Measurements from ENCODE around the gene SPECC1L.

SPECC1L gene

GRCh38 chr22:24322522-24322921, 51.9 kb downstream of the SPECC1L start:
- no peak for DNase-seq (ENCODE audit: low read depth in 2 of 2)

DNA sequence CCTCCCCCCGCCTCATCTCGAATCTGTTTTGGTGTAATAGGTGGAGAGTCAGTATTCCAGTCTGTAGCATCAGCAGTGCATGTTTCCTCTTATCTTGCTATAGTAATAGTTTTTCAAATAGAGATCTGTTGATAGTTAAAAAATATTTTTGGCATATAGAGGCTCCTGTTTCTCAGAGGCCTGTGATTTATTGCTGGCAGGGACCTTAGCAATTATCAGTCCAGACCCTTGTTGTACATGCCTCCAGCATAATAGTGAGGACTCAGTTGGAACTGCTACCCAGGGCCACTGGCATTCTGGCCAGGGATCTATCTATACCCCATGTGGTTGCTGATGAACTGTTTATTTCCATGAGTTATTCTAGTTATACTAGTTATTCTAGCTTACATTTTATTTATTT, 52.6 kb downstream of the SPECC1L start:
- DNase-seq (ENCODE audit: low read depth in 2 of 2), result no peak

- DNase-seq (ENCODE audit: low read depth in 2 of 2), result no peak
Observed at GRCh38 chr22:24323695-24324094, 53.1 kb downstream of the SPECC1L start.

DNA sequence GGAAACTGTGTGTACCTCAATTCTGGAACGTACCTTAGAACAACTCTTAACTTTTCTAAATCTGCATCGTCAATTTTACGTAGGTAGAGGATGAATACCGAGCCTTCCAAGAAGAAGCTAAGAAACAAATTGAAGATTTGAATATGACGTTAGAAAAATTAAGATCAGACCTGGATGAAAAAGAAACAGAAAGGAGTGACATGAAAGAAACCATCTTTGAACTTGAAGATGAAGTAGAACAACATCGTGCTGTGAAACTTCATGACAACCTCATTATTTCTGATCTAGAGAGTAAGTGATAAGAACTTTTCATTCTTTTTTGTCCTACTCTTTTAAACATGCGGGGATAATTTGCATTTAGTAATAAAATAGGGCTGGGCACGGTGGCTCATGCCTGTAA, 53.5 kb downstream of the SPECC1L start:
- no peak for DNase-seq (ENCODE audit: low read depth in 2 of 2)

GRCh38 chr22:24325105-24325757, 54.6 kb downstream of the SPECC1L start:
- no peak for DNase-seq (ENCODE audit: low read depth in 2 of 2)

GRCh38 chr22:24326266-24326665, 55.6 kb downstream of the SPECC1L start:
- no peak for DNase-seq (ENCODE audit: low read depth in 2 of 2)

- DNase-seq (ENCODE audit: low read depth in 2 of 2), result no peak
Observed at GRCh38 chr22:24327832-24328231, 57.2 kb downstream of the SPECC1L start.

DNA sequence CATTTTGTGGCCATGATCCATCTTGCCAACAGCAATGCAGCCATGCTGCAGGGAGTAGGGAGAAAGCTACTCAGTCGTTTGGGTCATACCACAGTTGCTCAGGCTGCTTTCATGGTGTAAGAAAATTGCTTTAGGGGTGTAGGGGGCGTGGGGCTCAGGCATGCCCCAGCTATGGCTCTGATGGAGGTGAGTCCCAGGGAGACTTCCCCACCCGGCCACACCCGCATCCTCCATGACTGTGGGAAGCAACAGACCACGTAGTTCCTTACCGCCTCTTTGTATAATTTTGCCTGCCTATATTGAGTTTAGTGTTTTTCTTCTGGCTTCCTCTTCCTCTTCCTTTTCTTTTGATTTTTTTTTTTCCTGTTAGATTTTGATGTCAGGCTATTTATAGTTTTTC, 58.8 kb downstream of the SPECC1L start:
- no peak for DNase-seq (ENCODE audit: low read depth in 2 of 2)

GRCh38 chr22:24330636-24331035, 60.0 kb downstream of the SPECC1L start:
- no peak for DNase-seq (ENCODE audit: low read depth in 2 of 2)

DNA sequence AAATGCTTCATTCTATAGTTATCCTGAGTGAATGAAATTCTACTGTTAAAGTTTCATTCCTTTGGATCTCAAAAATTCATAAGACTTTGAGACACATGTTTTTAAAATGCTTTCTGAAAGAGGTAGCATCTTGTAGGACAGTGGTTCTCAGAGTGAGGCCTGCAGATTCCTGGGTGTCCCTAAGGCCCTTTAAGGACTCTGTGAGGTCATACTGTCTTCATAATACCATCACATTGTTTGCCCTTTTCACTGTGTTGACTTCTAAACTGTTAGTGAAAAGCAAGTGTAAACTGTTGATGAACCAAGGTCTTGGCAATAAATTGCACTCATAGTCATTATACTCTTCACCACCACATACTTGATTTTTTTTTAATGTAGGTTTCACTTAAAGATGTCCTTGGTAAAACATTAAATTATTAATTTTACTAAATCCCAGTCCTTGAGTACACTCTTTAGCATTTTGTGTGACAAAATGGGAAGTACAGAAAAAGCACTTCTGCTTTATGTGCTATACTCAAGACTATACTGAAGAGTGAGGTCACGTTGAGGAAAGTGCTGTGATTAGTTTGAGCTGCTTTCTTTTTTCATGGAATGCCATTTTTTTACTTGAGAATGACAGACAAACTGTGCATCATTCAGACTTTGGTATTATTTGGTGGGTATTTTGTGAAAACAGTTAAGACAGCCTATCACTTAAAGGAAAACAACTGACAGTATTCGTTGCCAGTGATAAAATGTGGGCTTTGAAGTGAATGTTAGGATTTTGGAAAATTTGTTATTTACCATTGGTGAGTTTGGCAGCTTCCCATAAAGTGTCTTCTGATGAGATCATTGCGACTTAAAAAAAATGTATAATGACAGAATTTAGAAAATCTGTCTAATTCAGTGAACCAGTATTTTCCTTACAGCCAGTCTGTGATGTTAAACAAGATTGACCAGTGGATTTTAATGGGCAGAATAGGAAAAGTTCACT, 61.1 kb downstream of the SPECC1L start:
- no peak for DNase-seq (ENCODE audit: low read depth in 2 of 2)

DNA sequence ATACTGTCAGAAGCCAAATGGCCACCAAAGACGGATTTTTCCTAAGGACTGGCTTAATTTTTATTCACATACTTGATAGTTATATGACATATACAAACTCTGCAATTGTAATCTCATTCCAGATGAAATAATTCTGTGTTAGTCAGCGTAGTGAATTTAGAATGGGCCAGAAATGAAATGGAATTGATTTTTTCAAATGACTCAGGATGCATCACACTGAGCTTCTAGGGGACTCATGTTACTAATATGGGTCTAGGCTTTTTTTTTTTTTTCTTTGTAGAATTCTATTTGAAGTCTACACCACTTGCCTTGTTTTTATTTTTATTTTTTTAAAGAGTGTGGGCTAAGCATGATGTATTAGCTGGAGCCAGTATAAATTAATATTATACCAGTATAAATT, 62.7 kb downstream of the SPECC1L start:
- no peak for DNase-seq (ENCODE audit: low read depth in 2 of 2)

DNA sequence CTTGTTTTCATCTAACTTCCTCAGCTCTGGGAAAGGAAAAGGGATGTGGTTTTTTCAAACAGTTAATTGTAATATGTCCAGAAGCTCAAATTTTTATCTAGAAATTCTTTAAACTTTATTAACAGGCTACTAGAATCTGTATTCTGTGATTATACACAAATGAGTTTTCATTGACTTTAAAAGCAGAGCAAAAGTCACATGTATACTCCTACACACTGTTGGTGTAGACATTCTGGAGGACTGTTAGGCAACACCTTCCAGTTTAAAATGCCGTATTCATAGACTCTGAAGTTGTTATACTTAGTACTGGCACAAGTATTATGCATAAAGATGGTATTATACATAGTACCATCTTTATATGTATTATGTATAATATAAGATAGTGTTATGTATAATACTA, 64.9 kb downstream of the SPECC1L start:
- DNase-seq (ENCODE audit: low read depth in 2 of 2), result no peak

- no peak for DNase-seq (ENCODE audit: low read depth in 2 of 2)
Observed at GRCh38 chr22:24337894-24338645, 67.4 kb downstream of the SPECC1L start.

GRCh38 chr22:24338726-24339451, 68.3 kb downstream of the SPECC1L start:
- no peak for DNase-seq (ENCODE audit: low read depth in 2 of 2)

- no peak for DNase-seq (ENCODE audit: low read depth in 2 of 2)
Observed at GRCh38 chr22:24339452-24339747, 68.8 kb downstream of the SPECC1L start.

DNA sequence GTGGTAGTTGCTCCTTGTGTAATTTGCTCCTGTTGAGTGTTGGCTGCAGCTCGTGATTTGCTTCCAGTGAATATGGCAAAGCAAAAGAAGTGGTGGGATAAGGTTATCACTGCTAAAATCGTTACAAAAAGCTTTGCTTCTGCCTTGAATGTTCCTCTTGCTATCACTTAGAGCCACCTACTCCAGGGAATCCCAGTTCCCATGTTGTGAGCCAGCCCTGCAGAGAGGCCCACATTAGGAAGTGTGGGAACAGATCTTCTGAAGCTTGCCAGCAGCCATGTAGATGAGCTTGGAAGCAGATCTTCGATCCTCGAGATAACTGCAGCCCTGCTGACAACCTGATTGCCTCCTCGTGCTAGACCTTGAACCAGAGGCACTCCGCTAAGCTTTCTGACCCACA, 71.0 kb downstream of the SPECC1L start:
- no peak for DNase-seq (ENCODE audit: low read depth in 2 of 2)

DNA sequence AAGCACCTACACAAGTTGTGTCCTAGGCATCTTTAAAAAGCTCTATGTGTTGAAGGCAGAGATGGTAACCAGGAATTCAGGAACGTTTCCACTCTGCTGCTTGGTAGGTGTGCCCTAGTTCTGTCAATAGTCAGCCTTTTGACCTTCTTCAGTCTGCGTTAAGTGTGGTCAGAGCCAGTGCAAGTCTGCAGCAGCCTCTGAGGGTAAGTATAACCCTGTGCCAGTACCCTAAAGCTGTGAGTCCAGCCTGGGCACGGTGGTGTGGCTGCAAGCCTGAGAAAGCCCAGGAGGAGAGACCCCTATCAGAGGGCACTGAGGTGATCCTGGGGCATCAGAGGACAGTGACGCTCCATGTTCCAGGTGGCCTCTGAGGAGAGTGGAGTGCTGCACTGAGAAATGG, 80.0 kb downstream of the SPECC1L start:
- no peak for DNase-seq (ENCODE audit: low read depth in 2 of 2)

DNA sequence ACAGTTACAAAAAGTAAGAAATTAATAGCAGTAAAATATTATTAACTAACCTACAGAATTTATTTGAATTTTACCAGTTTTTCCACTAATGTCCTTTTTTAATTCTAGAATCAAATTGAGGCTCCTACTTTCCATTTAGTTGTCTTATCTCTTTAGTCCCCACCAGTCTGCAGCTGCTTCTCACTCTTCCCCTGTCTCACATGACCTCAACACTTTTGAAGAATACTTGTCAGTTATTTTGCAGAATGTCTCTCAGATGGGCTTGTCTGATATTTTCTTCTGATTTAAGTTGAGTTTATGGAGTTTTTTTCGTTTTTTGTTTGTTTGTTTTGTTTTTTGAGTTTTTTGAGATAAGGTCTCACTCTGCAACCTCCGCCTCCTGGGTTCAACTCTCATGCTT, 82.5 kb downstream of the SPECC1L start:
- DNase-seq (ENCODE audit: low read depth in 2 of 2), result no peak

GRCh38 chr22:24355574-24355973, 84.9 kb downstream of the SPECC1L start:
- no peak for DNase-seq (ENCODE audit: low read depth in 2 of 2)

GRCh38 chr22:24357547-24357946, 86.9 kb downstream of the SPECC1L start:
- no peak for DNase-seq (ENCODE audit: low read depth in 2 of 2)

GRCh38 chr22:24358105-24358836, 87.6 kb downstream of the SPECC1L start:
- DNase-seq (ENCODE audit: low read depth in 2 of 2), result no peak
